Ramos (cell line): ENCODE measurements around the gene CHST6.
"Not testable (repeated sequence)": the region's sequence is repeated elsewhere in the genome, so short reads cannot be mapped to it uniquely, and the experiment has no call there.

Source experiments
- in situ Hi-C: fragments of 300-500 bp; cut with MboI; formaldehyde crosslinking; loops from one replicate; pipeline ENCODE4 v1.14.3; 2022; ENCODE audit warnings: low sequenced_read_pairs; ENCODE audit not compliant: unreplicated experiment

Gene CHST6

GRCh38 chr16:75495076-75495674 lies at the start of gene CHST6:
Gene CHST6, minus strand, starts transcription at chr16:75495441. Its CDS starts 15,613 bp downstream, at chr16:75479828.
- in situ Hi-C loops = no loop called here

GRCh38 chr16:75542462-75542861 lies 47.2 kb upstream of the CHST6 start:
- in situ Hi-C loops = not testable (repeated sequence)

GRCh38 chr16:75541236-75541635 lies 46.0 kb upstream of the CHST6 start:
- in situ Hi-C loops = no loop called here

GRCh38 chr16:75538882-75539565 lies 43.8 kb upstream of the CHST6 start:
- in situ Hi-C loops = not testable (repeated sequence)

- in situ Hi-C loops = no loop called here
Measured at GRCh38 chr16:75537776-75538175, 42.5 kb upstream of the CHST6 start.

- in situ Hi-C loops = no loop called here
Measured at GRCh38 chr16:75535901-75536300, 40.7 kb upstream of the CHST6 start, which contains the start of gene CHST5. Gene CHST5, minus strand, starts transcription at chr16:75536108. Its CDS starts 5,724 bp downstream, at chr16:75530384.

GRCh38 chr16:75535211-75535843 lies 40.1 kb upstream of the CHST6 start:
- in situ Hi-C loops = no loop called here

GRCh38 chr16:75534560-75535205 lies 39.4 kb upstream of the CHST6 start:
- in situ Hi-C loops = no loop called here

- in situ Hi-C loops = no loop called here
Measured at GRCh38 chr16:75532791-75533190, 37.5 kb upstream of the CHST6 start.

- in situ Hi-C loops = no loop called here
Measured at GRCh38 chr16:75532142-75532765, 37.0 kb upstream of the CHST6 start.

- in situ Hi-C loops = no loop called here
Measured at GRCh38 chr16:75529959-75530358, 34.7 kb upstream of the CHST6 start.

GRCh38 chr16:75529056-75529905 lies 34.0 kb upstream of the CHST6 start:
- in situ Hi-C loops = no loop called here

- in situ Hi-C loops = no loop called here
Measured at GRCh38 chr16:75527825-75528299, 32.6 kb upstream of the CHST6 start.

GRCh38 chr16:75526032-75526790 lies 31.0 kb upstream of the CHST6 start:
- in situ Hi-C loops = no loop called here

GRCh38 chr16:75519175-75519574 lies 23.9 kb upstream of the CHST6 start:
- in situ Hi-C loops = loop anchor here (5.0 kb wide), 1 partner anchor 42 kb away; no protein-coding TSS in a partner anchor

GRCh38 chr16:75516189-75516966 lies 21.1 kb upstream of the CHST6 start:
- in situ Hi-C loops = loop anchor here (5.0 kb wide), 1 partner anchor 39 kb away; no protein-coding TSS in a partner anchor

GRCh38 chr16:75514296-75514695 lies 19.1 kb upstream of the CHST6 start:
- in situ Hi-C loops = no loop called here

- in situ Hi-C loops = no loop called here
Measured at GRCh38 chr16:75506574-75506973, 11.3 kb upstream of the CHST6 start.
